ENCODE results near the gene TSPAN2.
A peak's percentile ranks its signal among the peaks of the same experiment; 100 is the strongest.

TSPAN2 gene

DNA sequence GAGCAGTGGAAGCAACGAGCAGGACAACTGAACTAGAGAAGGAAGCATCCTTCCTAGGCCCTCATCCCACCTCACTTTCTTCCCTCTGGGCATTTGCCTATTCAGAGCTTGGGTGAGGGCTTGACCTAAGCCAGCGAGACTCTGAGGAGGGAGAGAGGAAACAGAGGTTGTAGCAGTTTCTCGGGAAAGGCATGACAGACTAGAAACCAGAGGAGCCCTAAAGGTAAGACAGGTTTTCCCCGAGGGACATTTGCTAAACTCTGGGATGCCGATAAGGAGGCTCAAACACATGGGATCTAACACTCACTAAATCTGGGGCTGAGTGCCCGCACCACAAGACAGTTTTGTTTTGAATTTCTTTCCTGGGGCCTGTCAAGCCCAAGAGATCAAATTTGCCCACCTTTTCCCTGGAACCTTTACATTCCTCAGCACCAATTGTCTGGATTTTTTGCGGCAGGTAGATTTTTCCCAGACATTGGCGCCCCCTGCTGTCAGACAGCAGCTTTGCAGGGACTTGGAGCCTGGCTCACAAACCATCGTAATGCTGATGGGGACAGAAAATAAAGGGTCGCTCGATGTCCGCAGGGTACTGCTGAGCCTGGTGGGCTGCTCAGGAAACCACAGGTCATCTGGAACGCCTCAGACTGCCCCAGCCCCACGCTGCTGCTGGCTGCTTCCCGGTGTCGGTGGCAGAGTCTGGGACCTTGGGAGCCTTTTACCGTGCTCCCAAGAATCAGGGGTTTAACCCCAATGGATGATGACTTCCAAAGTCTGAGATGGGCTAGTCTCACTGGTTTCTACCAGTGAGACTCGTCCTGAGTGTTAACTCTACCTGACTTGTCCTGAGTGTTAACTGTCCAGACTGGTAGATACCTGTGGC, 23.4 kb upstream of the TSPAN2 start:
- DNase-seq: peak; percentile 58

DNA sequence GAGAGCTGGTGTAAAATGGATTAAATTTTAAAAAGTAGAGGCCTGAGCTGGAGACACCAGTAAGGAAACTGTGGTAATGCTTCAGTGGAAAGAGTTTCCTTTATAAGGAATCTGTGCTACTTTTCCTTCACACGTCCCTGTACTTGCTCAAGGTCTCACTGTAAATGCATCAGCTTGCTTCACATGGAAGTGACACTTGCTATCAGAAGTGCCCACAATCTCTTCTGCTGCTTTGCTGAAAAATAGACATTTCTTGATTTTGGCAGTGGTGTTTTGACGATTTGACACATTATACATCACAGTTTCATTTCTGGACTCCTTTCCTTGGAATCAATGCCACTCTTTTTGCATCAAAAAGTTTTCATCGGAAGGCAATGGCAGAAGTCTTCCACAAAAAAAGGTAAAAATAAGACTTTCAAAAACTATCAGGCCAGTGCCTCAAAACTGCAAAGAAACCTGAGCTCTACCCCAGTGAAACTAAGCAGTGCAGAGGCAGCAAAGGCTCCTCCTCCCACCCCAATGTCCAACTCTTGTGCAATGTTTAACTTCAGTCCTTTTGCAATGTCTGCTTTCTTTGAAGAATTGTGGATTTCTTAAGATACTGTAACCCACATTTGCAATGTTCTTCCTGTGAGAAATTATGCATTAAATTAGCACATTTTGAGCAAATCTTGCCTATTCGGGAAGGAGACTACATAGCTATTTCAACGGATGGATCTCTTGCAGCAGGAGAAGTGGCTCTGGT, 18.4 kb upstream of the TSPAN2 start:
- no peak for DNase-seq

DNA sequence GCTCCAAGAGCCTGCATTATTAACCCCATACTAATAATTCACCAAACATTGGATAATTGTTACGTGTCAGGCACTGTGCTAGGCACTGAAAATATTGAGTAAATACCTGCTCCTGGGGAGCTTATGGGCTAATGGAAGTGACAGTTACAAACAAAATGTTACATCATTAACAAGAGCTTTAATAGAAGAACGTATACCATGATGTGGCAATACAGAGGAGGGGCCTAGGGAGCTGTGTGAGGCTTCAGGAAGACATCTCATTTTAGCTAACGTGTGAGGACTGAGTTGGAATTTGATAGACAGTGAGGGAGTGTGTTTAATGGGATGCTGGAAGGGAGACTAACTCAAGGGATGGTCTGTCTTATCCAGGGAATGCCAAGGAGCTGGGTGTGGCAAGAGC, 16.5 kb upstream of the TSPAN2 start:
- no peak for DNase-seq

DNA sequence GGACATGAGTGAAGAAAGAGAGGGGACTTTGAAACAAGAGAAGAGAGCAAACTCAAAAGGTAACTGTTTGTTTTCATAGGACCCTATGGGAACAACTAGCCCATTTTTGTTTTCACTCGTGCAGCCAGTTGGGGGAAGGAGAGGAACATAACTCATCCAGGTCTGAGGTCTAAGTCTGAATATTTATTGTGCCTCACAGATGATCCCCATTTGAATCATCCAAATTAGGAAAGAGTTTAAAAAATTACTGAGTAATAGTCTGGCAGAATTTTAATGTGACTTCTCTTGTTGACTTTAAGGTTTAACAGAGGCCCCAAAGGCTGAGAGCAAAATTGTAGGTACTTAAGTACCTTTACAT, 10.4 kb upstream of the TSPAN2 start:
- DNase-seq: no peak

DNA sequence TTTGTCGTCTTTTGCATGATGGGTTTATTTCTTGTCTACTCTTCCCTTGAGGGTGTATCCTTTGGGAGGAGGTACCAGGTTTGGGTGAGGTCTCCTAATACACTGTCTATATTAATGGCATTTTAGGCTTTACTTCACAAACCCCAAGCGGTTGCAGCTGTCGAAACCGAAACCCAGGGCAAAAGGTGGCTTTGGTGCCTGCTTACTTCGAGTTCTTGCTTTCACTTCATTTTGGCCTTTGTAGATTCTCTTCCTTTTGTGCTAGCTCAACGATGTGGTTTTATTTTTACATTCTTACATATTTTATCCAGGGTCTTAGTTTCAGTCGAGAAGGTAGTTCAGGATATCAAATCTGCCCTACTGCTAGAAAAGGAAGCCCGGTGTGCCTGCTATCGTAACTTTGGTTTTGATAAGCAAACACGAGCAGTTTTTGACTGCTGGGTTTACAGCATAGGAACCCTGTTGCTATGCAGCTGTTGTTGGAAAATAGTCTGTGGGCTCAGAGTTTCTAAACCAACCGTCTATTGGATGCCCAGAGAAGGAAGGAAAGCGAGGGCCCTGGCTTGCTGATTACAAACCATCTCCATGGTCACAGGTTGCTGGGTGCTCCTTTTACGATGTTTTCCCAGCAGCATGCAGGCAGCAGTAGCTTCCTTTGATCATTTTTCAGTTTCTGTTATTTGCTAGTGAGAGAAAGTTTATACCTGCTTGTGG, 9.8 kb upstream of the TSPAN2 start:
- peak; percentile 65 for DNase-seq

DNA sequence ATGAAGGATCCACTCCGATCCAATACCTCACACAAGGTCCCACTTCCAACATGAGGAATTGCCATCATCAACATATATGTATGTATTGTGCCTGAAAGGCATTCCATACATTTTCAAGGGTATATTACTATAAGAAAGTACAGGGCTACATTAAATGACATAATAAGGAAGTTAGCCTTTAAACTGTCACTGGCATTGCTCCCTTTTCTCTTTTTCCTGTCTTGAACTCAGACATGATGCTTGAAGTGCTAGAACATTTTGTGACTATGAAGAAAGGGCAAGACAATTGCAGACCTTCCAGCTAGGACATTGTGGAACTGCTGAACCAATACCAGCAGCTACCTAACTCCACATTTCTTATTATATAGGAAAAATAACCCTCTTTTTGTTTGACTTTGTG, 2.9 kb upstream of the TSPAN2 start:
- DNase-seq: no peak

DNA sequence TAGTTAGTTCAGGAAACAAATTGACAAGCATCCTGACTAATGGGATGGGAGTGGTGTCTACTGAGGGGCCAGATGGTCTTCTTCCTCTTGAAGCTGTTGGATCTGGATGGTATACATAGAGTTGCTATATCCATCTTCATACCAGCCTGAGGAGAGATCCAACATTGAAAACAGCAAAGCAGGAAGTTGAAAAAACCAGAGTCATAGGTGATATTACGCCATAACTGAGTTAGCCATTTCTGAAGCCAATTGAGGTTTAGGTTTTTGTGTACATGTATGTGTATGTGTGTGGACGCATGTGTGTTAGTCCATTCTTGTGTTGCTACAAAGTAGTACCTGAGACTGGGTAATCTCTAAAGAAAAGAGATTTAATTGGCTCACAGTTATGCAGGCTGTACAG, 2.3 kb upstream of the TSPAN2 start:
- no peak for DNase-seq

DNA sequence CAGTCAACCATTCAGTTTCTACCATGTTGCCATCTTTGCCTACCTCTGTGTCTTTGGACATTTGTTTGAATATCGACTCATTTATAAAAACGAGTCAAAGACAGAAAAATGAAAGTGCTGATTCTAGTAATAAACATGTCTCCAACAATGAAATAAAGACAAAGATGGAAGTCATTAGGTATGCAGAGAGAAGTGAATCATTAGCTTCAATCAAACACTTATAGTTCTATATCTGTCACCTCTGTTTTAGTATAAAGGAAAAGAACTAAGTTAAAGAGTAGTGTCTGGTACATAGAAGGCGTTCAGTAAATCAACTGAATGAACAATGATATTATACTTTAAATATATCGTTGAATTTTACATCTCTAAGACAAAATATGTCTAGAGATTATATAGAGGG, 1.7 kb upstream of the TSPAN2 start:
- DNase-seq: no peak

DNA sequence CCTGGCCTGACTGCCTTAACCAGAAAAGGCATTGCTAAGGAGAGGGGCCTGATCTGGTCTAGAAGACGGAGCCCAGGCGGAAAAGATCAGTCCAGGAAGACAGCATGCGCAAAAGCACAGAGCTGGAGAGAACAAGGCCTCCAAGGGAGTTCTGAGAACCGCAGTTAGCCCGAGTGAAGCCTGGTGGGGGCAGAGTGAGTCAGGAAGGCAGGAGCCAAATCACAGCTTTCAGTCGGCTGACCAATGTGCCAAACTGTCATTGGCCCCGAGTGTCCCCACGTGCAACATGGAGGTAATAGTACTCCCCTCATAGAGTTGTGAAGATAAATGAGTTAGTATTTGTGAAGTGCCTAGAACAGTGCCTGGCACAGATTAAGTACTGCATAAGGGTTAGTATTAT, 1.2 kb upstream of the TSPAN2 start:
- no peak for DNase-seq

DNA sequence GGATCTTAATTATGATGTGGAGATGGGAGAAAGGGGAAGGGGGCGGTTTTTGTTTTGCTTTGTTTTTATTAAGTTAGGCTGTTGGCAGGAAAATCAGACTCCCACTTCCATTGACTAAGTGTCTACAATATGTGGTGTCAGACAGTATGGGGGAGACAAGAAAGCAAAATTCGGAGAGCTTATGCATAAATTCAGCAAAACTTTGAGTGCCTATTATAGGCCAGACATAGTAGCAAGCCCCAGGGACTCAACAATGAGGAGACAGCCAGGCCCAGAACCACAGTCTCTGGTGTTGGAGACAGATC, 835 bp upstream of the TSPAN2 start:
- no peak for DNase-seq

DNA sequence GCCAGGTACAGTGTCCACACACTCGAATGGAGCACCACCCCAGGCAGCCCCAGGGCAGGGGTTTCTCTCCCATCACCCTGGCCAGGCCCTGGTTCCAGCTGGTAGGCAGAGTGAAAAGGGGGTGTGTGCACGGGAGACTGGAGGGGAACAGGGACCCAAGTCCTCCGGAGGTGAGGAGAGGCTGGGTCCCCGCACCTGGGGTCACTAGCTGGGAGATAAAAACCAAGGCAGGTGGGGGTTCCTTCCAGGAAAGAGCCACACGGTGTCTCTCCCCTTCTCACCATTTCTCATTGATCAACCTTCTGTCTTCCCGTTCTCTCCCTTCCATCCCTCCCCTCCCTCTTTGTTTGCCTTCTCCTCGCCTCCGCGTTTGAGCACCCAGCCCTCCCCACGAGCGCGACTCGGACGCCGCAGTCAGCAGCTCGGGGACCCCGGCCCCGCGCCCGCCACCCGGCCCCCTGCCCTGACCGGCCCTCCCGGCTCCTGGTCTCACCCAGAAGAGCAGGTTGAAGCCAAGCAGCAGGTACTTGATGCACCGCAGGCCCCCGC, 358 bp downstream of the TSPAN2 start:
- DNase-seq: no peak

DNA sequence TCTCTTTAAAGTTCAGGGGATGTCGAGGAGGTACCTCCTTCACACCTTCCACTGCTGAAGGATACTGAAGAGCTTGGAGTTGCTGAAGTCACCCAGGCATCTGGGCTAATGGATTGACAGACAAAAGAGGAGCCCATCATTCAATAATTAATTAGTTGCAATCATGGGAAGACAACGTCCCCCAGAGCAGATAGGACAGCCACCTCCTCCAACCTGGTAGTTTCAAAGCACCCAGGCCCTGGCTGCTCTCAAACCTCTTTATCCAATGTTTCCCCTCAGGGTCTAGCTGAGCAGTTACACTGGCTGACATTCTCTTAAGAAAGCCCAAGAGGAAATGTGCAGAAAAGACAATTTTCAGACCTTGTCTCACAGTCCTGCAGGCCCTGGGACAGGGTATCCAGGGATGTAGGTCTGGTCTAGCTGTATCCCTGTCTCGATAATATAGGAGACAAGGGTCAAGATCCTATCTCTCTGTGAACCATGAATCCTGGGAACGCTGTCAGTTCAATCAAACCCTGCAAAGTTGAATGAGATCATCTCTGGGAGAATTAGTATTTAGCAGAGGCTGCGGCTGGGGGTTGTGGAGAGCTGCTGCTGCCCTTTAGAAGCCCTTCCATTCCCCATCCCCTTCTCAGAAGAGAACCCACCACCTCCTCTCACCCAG, 1.1 kb downstream of the TSPAN2 start:
- DNase-seq: no peak

DNA sequence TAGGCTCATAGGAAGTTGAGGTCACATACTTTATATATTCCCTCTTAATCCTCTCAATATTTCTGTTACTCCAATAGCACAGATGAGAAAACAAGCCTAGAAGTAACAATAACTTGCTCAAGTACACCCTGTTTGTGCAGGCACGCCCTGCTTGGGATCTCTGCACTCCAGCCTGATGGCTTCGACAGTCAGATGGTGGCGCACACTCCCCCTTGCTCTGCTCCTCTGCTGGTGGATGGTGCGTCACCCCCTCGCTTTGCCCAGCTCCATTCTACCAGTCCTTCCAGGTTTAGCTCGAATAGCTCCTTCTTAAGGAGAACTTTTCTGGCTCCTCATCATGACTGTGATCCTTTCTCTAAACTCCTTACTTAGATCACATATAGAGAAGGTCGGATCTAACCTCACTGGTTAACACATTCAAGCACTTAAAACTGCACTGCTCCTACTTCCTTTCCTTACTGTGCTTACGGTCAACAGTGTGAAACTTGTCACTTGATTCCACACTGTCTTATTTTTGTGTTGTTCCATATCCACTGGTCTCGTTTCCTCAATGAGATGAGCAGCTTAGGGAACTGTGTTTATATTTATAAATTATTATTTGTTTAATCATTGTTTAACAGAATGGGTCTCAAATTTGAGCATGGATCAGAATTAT, 3.0 kb downstream of the TSPAN2 start:
- no peak for DNase-seq

DNA sequence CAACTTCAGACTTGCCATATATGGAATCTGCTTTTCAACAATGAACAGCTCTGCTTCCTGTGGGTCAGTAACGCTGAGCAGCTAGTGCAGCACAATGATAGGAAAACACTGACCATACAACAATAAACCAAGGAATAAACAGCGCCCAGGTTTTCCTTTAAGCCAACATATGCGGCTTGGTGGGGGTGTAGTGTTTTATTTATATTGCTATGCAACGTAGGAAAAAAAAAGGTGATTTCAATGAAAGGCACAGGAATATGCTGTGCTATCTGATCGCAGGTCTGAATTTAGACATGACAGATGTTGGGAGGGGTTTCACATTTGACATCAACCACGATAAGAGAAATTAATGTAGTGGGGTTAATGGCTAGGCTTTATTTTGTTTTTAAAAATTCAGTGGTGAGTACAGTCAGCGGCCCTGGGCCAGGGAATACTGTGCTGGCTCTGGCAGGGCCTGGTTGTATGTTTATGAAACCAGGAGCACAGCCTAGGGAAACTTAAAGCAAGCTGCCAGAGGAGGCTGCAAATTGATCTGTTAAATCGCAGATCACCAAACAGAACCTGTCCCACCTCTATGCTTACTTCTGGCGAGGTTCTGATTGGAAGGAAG, 4.3 kb downstream of the TSPAN2 start:
- no peak for DNase-seq

DNA sequence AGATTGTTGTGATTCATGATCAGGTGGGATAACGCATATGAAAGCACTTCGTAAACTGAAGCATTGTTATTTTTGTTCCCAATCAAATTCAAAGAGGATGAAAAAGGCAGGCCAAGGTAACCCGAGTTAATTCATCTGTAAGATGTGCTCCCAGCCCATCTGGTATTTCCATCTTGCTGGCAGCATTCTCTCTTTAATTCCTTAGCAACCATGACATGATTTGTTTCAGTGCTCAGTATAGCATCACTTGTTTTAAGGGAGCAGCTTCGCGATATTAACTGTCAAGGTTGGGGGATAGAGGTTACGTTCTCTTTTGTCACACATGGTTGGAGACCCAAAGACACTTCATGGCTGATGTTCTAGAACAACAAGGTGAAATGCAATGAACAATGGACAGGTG, 6.4 kb downstream of the TSPAN2 start:
- DNase-seq: no peak

DNA sequence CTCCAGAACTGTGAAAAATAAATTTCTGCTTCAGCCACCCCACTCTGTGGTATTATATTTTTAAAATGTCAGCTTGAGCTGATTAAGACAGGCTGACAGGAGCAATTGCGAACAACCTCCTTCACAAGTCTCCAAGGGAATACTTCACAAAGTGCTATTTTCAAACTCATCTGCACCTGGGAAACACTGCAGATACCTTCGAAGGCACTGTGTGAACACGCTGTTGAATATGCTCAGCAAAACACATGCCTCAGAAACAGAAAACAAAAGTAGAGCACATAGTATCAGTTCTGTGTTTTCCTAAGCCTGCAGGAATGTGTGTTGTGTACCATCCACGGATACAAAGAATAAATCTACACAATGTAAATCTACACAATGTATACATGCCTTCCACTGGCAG, 10.6 kb downstream of the TSPAN2 start:
- no peak for DNase-seq

DNA sequence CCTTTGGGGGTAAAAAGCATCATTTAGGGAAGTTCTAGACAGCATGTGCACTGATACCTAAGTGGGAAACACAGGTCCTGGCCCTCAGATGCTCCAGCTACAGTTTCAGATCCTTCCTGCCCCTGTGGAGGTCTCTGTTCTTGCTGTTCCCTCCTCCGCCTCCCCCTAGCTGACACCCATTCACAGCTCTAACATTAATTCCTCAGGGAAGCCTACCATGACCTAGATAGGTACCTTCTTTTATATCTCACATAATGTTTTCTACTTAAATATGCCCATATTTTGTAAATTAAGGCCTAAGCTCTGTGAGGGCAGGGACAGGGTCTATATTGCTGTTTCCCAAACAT, 11.3 kb downstream of the TSPAN2 start:
- DNase-seq: no peak

DNA sequence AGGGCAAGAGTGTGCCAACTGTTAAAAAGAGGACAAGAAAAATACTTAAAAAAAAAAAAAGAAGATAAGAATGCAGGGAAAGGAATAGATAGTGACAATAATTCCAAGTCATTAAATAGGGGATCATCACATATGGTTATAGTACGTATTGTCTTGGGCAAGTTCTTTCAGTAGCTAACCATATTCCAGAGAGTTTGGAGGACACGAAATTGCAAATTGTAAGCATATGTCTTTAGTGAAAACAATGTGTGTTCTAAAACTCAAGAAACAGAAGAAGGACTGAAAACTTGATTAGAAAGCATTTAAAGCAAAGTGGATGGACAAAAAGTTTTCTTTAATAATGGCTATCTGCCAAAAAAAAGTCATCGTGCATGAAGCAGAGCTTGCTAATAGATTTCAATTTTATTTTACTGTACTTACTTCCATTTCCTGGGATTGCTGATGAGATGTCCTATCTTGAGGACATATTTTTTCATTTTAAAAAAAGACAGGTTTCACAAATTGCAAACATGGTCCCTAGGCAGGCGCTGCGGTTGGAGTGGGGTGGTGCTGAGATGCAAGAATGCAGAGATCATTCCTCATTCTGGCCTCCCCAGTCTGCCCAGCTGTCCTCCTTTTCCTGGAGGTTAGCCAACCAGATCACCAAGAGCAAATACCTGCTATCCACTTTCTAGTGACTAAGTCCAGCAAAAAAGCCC, 11.9 kb downstream of the TSPAN2 start:
- no peak for DNase-seq

DNA sequence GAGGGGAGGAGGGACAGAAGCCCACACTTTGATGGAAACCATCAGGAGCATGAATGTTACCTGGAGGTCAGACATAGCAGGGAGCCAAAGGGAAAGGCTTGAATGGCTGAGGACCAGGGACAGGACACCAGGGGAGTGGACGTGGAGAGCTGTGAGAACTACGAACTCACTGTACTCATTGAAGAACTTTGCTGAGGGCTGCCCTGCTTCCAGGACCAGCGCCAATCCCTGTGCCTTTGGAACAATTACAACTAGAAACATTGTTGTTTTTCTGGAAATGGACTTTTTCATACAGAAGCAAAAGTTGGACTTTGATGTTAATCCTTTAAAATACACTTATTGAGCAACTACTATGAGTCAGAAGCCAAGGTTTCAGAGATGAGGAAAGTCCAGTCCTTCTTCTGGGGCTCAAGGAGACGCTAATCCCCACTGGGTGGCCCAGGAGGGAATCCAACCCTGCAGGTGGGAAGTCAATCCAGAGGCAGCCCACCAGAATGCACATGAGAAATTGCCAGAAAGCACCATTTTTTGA, 12.9 kb downstream of the TSPAN2 start:
- DNase-seq: no peak

DNA sequence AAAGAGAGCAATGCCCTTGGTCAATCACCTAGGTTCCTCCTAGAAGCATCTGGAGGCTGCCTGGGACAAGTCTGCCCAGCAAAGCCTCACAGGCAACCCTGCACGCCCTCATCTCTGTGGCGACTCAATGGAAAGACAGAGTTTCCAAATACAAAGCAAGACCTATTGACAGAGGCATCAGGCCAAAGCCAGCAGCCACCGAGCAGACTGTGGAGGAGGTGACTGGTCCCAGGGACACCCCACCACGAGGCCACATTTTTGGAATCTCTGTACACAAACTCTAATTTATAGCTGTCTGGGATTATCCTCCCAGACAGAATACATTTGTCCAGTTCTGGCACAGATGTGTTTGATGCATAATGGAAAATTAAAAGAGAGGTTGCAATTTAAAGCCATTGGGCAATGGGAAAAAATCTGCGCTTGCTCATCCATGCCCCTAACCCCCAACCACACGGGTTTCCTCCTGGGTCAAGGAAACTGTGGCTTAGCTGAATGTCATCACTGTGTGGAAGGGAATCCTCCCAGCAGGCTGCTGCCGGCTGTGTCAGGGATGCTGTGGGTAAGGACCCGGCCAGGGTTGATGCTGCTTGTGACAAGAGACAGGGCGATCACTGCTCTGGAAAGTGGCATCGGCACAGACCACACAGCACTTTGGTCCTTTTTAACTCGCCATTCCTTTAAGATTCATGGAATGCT, 14.3 kb downstream of the TSPAN2 start:
- no peak for DNase-seq

All from activated naive CD4-positive, alpha-beta T cell treated with Interleukin-2 at 50 U/mL for 16 hours (primary cell).